Measurements from ENCODE around the gene OR10A4.
"Not testable (repeated sequence)": the region's sequence is repeated elsewhere in the genome, so short reads cannot be mapped to it uniquely, and the experiment has no call there.

Gene OR10A4

GRCh38 chr11:6898911-6899310 is 22.5 kb downstream of the OR10A4 start:
- DNase-seq (ENCODE audit: low spot score): no peak

GRCh38 chr11:6900327-6900999 is 24.0 kb downstream of the OR10A4 start:
- DNase-seq (ENCODE audit: low spot score): no peak

GRCh38 chr11:6904804-6905203 is 28.4 kb downstream of the OR10A4 start:
- DNase-seq (ENCODE audit: low spot score): not testable (repeated sequence)

- DNase-seq (ENCODE audit: low spot score): no peak
These were observed 35.0 kb downstream of the OR10A4 start for GRCh38 chr11:6911378-6911777.

- no peak for DNase-seq (ENCODE audit: low spot score)
These were observed 35.5 kb downstream of the OR10A4 start for GRCh38 chr11:6911948-6912347.

- DNase-seq (ENCODE audit: low spot score): no peak
These were observed 43.3 kb downstream of the OR10A4 start for GRCh38 chr11:6919698-6920097.

- DNase-seq (ENCODE audit: low spot score): no peak
These were observed 44.3 kb downstream of the OR10A4 start, which contains the start of gene OR2D3 for GRCh38 chr11:6920702-6921101. Gene OR2D3, plus strand, starts transcription at chr11:6921002. Its CDS starts 0 bp downstream, at chr11:6921002.

GRCh38 chr11:6925007-6925577 is 48.7 kb downstream of the OR10A4 start:
- no peak for DNase-seq (ENCODE audit: low spot score)

- peak; percentile 47 for DNase-seq (ENCODE audit: low spot score)
These were observed 49.3 kb downstream of the OR10A4 start for GRCh38 chr11:6925636-6926207.

- DNase-seq (ENCODE audit: low spot score): peak; percentile 91
These were observed 50.0 kb downstream of the OR10A4 start, which contains the start of gene ZNF215 for GRCh38 chr11:6926208-6927029. Gene ZNF215, plus strand, starts transcription at chr11:6926426. Its CDS starts 5,847 bp downstream, at chr11:6932273.

GRCh38 chr11:6927030-6927617 is 50.7 kb downstream of the OR10A4 start:
- no peak for DNase-seq (ENCODE audit: low spot score)

Measured in ecto neural progenitor cell (in vitro differentiated cells).